HCT116 (cell line): ENCODE measurements around the gene MICALL1. TPM values are rescaled to one million over a fixed set of nuclear protein-coding genes. Genes with fewer than 3 reads are reported as not detected.

Source experiments
- ATAC-seq: fragments of 200-7000 bp; cut with Tn5 transposase; 2 replicates; pipeline ENCODE4 v1.9.1; 2020; ENCODE audit warnings: mild to moderate bottlenecking, moderate library complexity
- BruUV-seq: library from RNA; stranded (reverse); fragments of 400-500 nt; replicated peaks from 2 replicates; lab custom pipeline; 2021; lab: Mats Ljungman, UMichigan
- CTCF ChIA-PET: fragments of 300-600 bp; sonication (Branson Sonifier 250); formaldehyde crosslinking; loops from one replicate; lab custom pipeline; 2021; ENCODE audit warnings: antibody characterized with exemption; lab: Charles Lee
- POLR2A ChIA-PET: fragments of 300-600, 350-600 bp; sonication (Branson Sonifier 250); formaldehyde crosslinking; loops from one replicate; lab custom pipeline; 2021; ENCODE audit warnings: antibody characterized with exemption; lab: Charles Lee
- RAD21 ChIA-PET, 2 experiments: fragments of 300-600 bp; sonication (Branson Sonifier 250); formaldehyde crosslinking; loops; one replicate each; lab custom pipeline; 2023; ENCODE audit warnings: low total read pairs in 2 of 2; ENCODE audit not compliant: uncharacterized antibody in 2 of 2, unreplicated experiment in 2 of 2, low non-redundant PET in 1 of 2; lab: Charles Lee
- DNase-seq: peaks from one replicate; pipeline ENCODE4 v3.0.0-alpha.2; 2010; ENCODE audit warnings: low read depth, low spot score
- H2AFZ ChIP-seq: fragments of 200-600 bp; shearing (Covaris generic), sonication (generic); 2 replicates; pipeline ENCODE4 v1.6.1; 2017; ENCODE audit warnings: low read depth, mixed run types, mixed read lengths, antibody characterized with exemption, low read length; ENCODE audit not compliant: poor library complexity, severe bottlenecking
- H3K27ac ChIP-seq: 2 replicates; pipeline ENCODE4 v1.5.1; 2012; ENCODE audit warnings: low read depth, low read length
- H3K27me3 ChIP-seq: fragments of 200-600 bp; sonication (generic); 2 replicates; pipeline ENCODE4 v1.6.1; 2016; ENCODE audit warnings: mixed run types, low read length, mixed read lengths; ENCODE audit not compliant: insufficient read depth
- H3K36me3 ChIP-seq, 2 experiments: fragments of 200-500 bp in 1 of 2; fragments of 200-600 bp in 1 of 2; sonication (Bioruptor generic) in 1 of 2; sonication (generic) in 1 of 2; 2 replicates each; pipeline versions ENCODE4 v1.5.1 to v1.6.1; 2014 to 2016; ENCODE audit warnings: low read length in 2 of 2, inconsistent platforms in 1 of 2, mixed read lengths in 1 of 2, mixed run types in 1 of 2; ENCODE audit not compliant: insufficient read depth in 2 of 2, control insufficient read depth in 1 of 2
- H3K4me1 ChIP-seq, 2 experiments: fragments of 200-600 bp in 1 of 2; sonication (generic) in 1 of 2; 2 replicates each; pipeline versions ENCODE4 v1.5.1 to v1.6.1; 2012 to 2017; ENCODE audit warnings: low read length in 2 of 2, inconsistent platforms in 1 of 2, mild to moderate bottlenecking in 1 of 2, mixed read lengths in 1 of 2, mixed run types in 1 of 2, moderate library complexity in 1 of 2; ENCODE audit not compliant: insufficient read depth in 2 of 2, control insufficient read depth in 1 of 2
- H3K4me2 ChIP-seq: fragments of 200-600 bp; sonication (generic); 2 replicates; pipeline ENCODE4 v1.6.1; 2017; ENCODE audit warnings: mixed run types, low read length, mixed read lengths
- H3K4me3 ChIP-seq, 2 experiments: fragments of 200-600 bp in 1 of 2; sonication (generic) in 1 of 2; replicated peaks in 1 of 2; 2 replicates each; pipeline ENCODE4 v1.5.1; 2011 to 2016; ENCODE audit warnings: low read length in 2 of 2, control low read depth in 1 of 2, low read depth in 1 of 2, mild to moderate bottlenecking in 1 of 2, mixed read lengths in 1 of 2, mixed run types in 1 of 2
- H3K79me2 ChIP-seq: fragments of 200-600 bp; sonication (generic); 2 replicates; pipeline ENCODE4 v1.6.1; 2017; ENCODE audit warnings: mild to moderate bottlenecking, mixed run types, low read length, moderate library complexity, mixed read lengths; ENCODE audit not compliant: insufficient read depth
- H3K9ac ChIP-seq: fragments of 200-600 bp; sonication (generic); 2 replicates; pipeline ENCODE4 v1.6.1; 2016; ENCODE audit warnings: low read length, mixed read lengths
- H3K9me2 ChIP-seq: fragments of 200-600 bp; sonication (generic), shearing (Covaris generic); 2 replicates; pipeline ENCODE4 v1.6.1; 2017; ENCODE audit warnings: mixed run types, mild to moderate bottlenecking, moderate library complexity; ENCODE audit not compliant: insufficient read depth
- H3K9me3 ChIP-seq, 2 experiments: fragments of 200-500 bp in 1 of 2; fragments of 200-600 bp in 1 of 2; sonication (Bioruptor generic) in 1 of 2; sonication (generic) in 1 of 2; 2 replicates each; pipeline ENCODE4 v1.6.1; 2014 to 2017; ENCODE audit warnings: low read length in 2 of 2, mixed read lengths in 2 of 2, inconsistent platforms in 1 of 2, low read depth in 1 of 2, mild to moderate bottlenecking in 1 of 2, mixed run types in 1 of 2, moderate library complexity in 1 of 2; ENCODE audit not compliant: control insufficient read depth in 1 of 2, insufficient read depth in 1 of 2
- H4K20me1 ChIP-seq: fragments of 200-600 bp; sonication (generic), shearing (Covaris generic); 2 replicates; pipeline ENCODE4 v1.6.1; 2017; ENCODE audit warnings: mixed run types, mild to moderate bottlenecking, moderate library complexity; ENCODE audit not compliant: insufficient read depth
- CEBPB ChIP-seq: IDR thresholded peaks from 2 replicates; pipeline ENCODE4 v1.6.1; 2012; ENCODE audit warnings: low read depth
- CTCF ChIP-seq, 3 experiments: fragments of 200-600 bp in 1 of 3; sonication (generic) in 1 of 3; IDR thresholded peaks in 2 of 3; conservative IDR thresholded peaks in 1 of 3; 2 replicates each; pipeline ENCODE4 v1.5.1; 2012 to 2017; ENCODE audit warnings: low read depth in 2 of 3, low read length in 2 of 3, antibody characterized with exemption in 1 of 3, borderline replicate concordance in 1 of 3, control low read depth in 1 of 3, mild to moderate bottlenecking in 1 of 3, mixed read lengths in 1 of 3, mixed run types in 1 of 3, moderate library complexity in 1 of 3; ENCODE audit not compliant: insufficient read depth in 1 of 3
- ELF1 ChIP-seq: IDR thresholded peaks from 2 replicates; pipeline ENCODE4 v1.6.1; 2012; ENCODE audit warnings: low read depth, borderline replicate concordance
- MAX ChIP-seq: IDR thresholded peaks from 2 replicates; pipeline ENCODE4 v1.6.1; 2012
- POLR2A ChIP-seq: IDR thresholded peaks from 2 replicates; pipeline ENCODE4 v1.7.0; 2011; ENCODE audit warnings: borderline replicate concordance; ENCODE audit not compliant: insufficient read depth, insufficient read length; ENCODE audit errors: extremely low read depth
- POLR2AphosphoS5 ChIP-seq: IDR thresholded peaks from 2 replicates; pipeline ENCODE4 v1.6.1; 2011; ENCODE audit warnings: mild to moderate bottlenecking, low read depth, low read length, moderate library complexity
- SIN3A ChIP-seq: IDR thresholded peaks from 2 replicates; pipeline ENCODE4 v1.6.1; 2012; ENCODE audit warnings: low read depth
- SP1 ChIP-seq: IDR thresholded peaks from 2 replicates; pipeline ENCODE4 v1.6.1; 2012; ENCODE audit warnings: low read depth
- SRF ChIP-seq: IDR thresholded peaks from 2 replicates; pipeline ENCODE4 v1.6.1; 2012; ENCODE audit warnings: low read depth
- TCF7L2 ChIP-seq: IDR thresholded peaks from 2 replicates; pipeline ENCODE4 v1.7.0; 2011; ENCODE audit warnings: borderline replicate concordance, inconsistent platforms; ENCODE audit not compliant: insufficient read depth, insufficient read length; ENCODE audit errors: extremely low read depth
- intact Hi-C: fragments of 100-400 bp; cut with micrococcal nuclease; formaldehyde crosslinking; loops from 2 replicates; pipeline ENCODE4 v1.10.0; 2022
- total RNA-seq: library from RNA; stranded (reverse); gene quantifications from one replicate; pipeline ENCODE4 v1.2.1, GENCODE V29; 2021; ENCODE audit not compliant: unreplicated experiment

The MICALL1 gene
- total RNA-seq, 1 experiment from 2014 or later: 35.2 TPM

- ATAC-seq (no peak), DNase-seq (no peak)
- Histone ChIP-seq H2AFZ (no peak overlapping the region), H3K4me1 (peaks cover 13 to 18% of the 10 kb centered on the region in 2 experiments), H3K4me2 (no peak overlapping the region), H3K79me2 (no peaks in the 10 kb centered on the region), H3K9ac (no peak overlapping the region), H3K27ac (no peak overlapping the region), H3K9me2 (no peaks in the 10 kb centered on the region), H3K9me3 (no peaks in the 10 kb centered on the region), H4K20me1 (no peaks in the 10 kb centered on the region), H3K27me3 (no peaks in the 10 kb centered on the region), H3K4me3 (no peak overlapping the region), H3K36me3 (peaks cover 16 to 18% of the 10 kb centered on the region in 2 experiments; a peak in 2 of 4 replicates)
- no peak for TF ChIP-seq POLR2AphosphoS5
- no peak for TF ChIP-seq MAX
- no peak for TF ChIP-seq TCF7L2
- TF ChIP-seq POLR2A: no peak
- no peak for TF ChIP-seq ELF1
- BruUV-seq: no TSS peak
- ChIA-PET CTCF (interaction anchor here (1.0 kb wide), 1 partner anchor 117 kb away, joined by 3 read pairs; no protein-coding TSS in a partner anchor), RAD21 (no interaction called here), POLR2A (no interaction called here)
- intact Hi-C loops: loop anchor here (10.0 kb wide), 1 partner anchor 46 kb away; no protein-coding TSS in a partner anchor
Observed at GRCh38 chr22:37930952-37931440, 24.9 kb downstream of the MICALL1 start.

GRCh38 chr22:37931893-37932389, 25.8 kb downstream of the MICALL1 start:
- Histone ChIP-seq H3K79me2 (no peaks in the 10 kb centered on the region), H3K4me2 (no peak overlapping the region), H3K36me3 (peaks cover 11% of the 10 kb centered on the region in 2 experiments; a peak in 2 of 4 replicates), H3K4me1 (peaks cover 13 to 18% of the 10 kb centered on the region in 2 experiments), H3K9ac (no peak overlapping the region), H3K9me2 (no peaks in the 10 kb centered on the region), H4K20me1 (no peaks in the 10 kb centered on the region), H3K27ac (no peak overlapping the region), H2AFZ (no peak overlapping the region), H3K9me3 (no peaks in the 10 kb centered on the region), H3K4me3 (no peak overlapping the region), H3K27me3 (no peaks in the 10 kb centered on the region)
- ChIA-PET POLR2A (no interaction called here), CTCF (no interaction called here), RAD21 (no interaction called here)
- BruUV-seq: no TSS peak
- DNase-seq (no peak), ATAC-seq (no peak)
- TF ChIP-seq CEBPB (no peak), SP1 (no peak), SRF (no peak), TCF7L2 (no peak), CTCF (IDR thresholded peaks at IDR 0.05 in 2 of 3, conservative IDR thresholded peaks at IDR 0.05 in 1 of 3; ENCODE audit: borderline replicate concordance in 1 of 3, insufficient read depth in 1 of 3, low read depth in 2 of 3, low read length in 2 of 3) (no peak), SIN3A (no peak), POLR2A (no peak)
- intact Hi-C loops: loop anchor here (10.0 kb wide), 1 partner anchor 47 kb away; no protein-coding TSS in a partner anchor
